MM.1S (cell line): ENCODE data around the gene RBM18.

ENCODE experiments used
- EZH2phosphoT487 ChIP-seq: fragments of 300-600 bp; sonication (generic); IDR thresholded peaks from 2 replicates; pipeline ENCODE4 v1.6.1; 2018; ENCODE audit warnings: antibody characterized with exemption, low read length
- TF ChIP-seq, protein P1 (sequence below): fragments of 300-600 bp; sonication (generic); IDR thresholded peaks from 2 replicates; pipeline ENCODE4 v1.5.1; 2016; ENCODE audit warnings: antibody characterized with exemption, low read length, mixed read lengths

DNA sequence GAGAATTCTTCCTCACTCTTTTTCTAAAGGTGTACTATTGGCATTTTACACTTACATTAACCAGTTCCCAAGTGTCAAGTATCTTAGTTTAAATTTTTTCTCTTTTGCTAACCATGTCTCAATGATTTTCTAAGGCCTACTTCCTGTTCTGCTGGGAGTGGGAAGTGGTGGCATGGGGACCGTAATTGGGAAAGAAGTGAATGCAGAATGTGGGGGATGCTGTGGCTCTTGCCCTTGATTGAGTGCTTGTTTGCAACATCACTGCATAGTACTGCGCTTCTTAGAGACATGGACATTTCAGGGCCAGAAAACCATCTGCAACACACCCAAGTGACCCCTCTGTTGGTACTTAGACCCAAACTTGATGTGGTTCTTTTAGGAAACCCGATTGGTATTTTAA is 32.9 kb upstream of the RBM18 start:
- TF ChIP-seq, protein P1, sequence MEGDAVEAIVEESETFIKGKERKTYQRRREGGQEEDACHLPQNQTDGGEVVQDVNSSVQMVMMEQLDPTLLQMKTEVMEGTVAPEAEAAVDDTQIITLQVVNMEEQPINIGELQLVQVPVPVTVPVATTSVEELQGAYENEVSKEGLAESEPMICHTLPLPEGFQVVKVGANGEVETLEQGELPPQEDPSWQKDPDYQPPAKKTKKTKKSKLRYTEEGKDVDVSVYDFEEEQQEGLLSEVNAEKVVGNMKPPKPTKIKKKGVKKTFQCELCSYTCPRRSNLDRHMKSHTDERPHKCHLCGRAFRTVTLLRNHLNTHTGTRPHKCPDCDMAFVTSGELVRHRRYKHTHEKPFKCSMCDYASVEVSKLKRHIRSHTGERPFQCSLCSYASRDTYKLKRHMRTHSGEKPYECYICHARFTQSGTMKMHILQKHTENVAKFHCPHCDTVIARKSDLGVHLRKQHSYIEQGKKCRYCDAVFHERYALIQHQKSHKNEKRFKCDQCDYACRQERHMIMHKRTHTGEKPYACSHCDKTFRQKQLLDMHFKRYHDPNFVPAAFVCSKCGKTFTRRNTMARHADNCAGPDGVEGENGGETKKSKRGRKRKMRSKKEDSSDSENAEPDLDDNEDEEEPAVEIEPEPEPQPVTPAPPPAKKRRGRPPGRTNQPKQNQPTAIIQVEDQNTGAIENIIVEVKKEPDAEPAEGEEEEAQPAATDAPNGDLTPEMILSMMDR: no peak
- no peak for TF ChIP-seq EZH2phosphoT487
